Muscle layer of colon (tissue), 2 donors: ENCODE data around the gene EFS.
A peak's percentile ranks its signal among the peaks of the same experiment; 100 is the strongest.

ENCODE experiments used
- H3K27ac ChIP-seq: one replicate; pipeline ENCODE4 v1.7.0; 2013; ENCODE audit warnings: low read depth, mild to moderate bottlenecking, low read length, moderate library complexity
- H3K27me3 ChIP-seq, 2 donors: one replicate each; pipeline ENCODE4 v1.7.0; 2013; ENCODE audit warnings: low read length in 2 of 2, mild to moderate bottlenecking in 2 of 2; ENCODE audit not compliant: insufficient read depth in 2 of 2, control insufficient read depth in 1 of 2
- H3K36me3 ChIP-seq: one replicate; pipeline ENCODE4 v1.7.0; 2013; ENCODE audit warnings: mild to moderate bottlenecking, low read length; ENCODE audit not compliant: insufficient read depth
- H3K4me1 ChIP-seq: one replicate; pipeline ENCODE4 v1.7.0; 2013; ENCODE audit warnings: mild to moderate bottlenecking, low read length; ENCODE audit not compliant: insufficient read depth
- H3K4me3 ChIP-seq, 2 donors: one replicate each; pipeline ENCODE4 v1.7.0; 2013; ENCODE audit warnings: low read length in 2 of 2, low read depth in 1 of 2, mild to moderate bottlenecking in 1 of 2, moderate library complexity in 1 of 2
- H3K9ac ChIP-seq: one replicate; pipeline ENCODE4 v1.7.0; 2013; ENCODE audit warnings: low read length
- H3K9me3 ChIP-seq: one replicate; pipeline ENCODE4 v1.7.0; 2013; ENCODE audit warnings: mild to moderate bottlenecking, low read length
- donor health status: abdominal sarcoma.
- donor health status: Adenocarcinoma of cecum.

EFS gene

GRCh38 chr14:23384364-23385080 is 19.6 kb upstream of the EFS start:
- Histone ChIP-seq H3K4me3 (no peak overlapping the region), H3K9me3 (no peaks in the 10 kb centered on the region), H3K27ac (no peak overlapping the region), H3K36me3 (no peaks in the 10 kb centered on the region), H3K4me1 (no peaks in the 10 kb centered on the region), H3K9ac (no peak overlapping the region), H3K27me3 (no peaks in the 10 kb centered on the region)

- Histone ChIP-seq H3K27ac (no peak overlapping the region), H3K27me3 (no peaks in the 10 kb centered on the region), H3K9ac (no peak overlapping the region), H3K4me1 (no peaks in the 10 kb centered on the region), H3K36me3 (no peaks in the 10 kb centered on the region), H3K9me3 (no peaks in the 10 kb centered on the region), H3K4me3 (no peak overlapping the region)
Measured at GRCh38 chr14:23382731-23383440, 17.9 kb upstream of the EFS start.

GRCh38 chr14:23382276-23382675 is 17.3 kb upstream of the EFS start:
- Histone ChIP-seq H3K27me3 (no peaks in the 10 kb centered on the region), H3K9ac (no peak overlapping the region), H3K27ac (no peak overlapping the region), H3K36me3 (no peaks in the 10 kb centered on the region), H3K9me3 (no peaks in the 10 kb centered on the region), H3K4me3 (no peak overlapping the region), H3K4me1 (no peaks in the 10 kb centered on the region)

GRCh38 chr14:23381871-23382270 is 16.9 kb upstream of the EFS start:
- Histone ChIP-seq H3K27ac (no peak overlapping the region), H3K9ac (no peak overlapping the region), H3K27me3 (no peaks in the 10 kb centered on the region)

GRCh38 chr14:23380976-23381375 is 16.0 kb upstream of the EFS start:
- Histone ChIP-seq H3K27me3 (no peaks in the 10 kb centered on the region), H3K36me3 (no peaks in the 10 kb centered on the region), H3K9me3 (no peaks in the 10 kb centered on the region), H3K9ac (no peak overlapping the region), H3K27ac (no peak overlapping the region), H3K4me1 (no peaks in the 10 kb centered on the region), H3K4me3 (no peak overlapping the region)

More at GRCh38 chr14:23381871-23382270, 16.9 kb upstream of the EFS start:
- H3K36me3 ChIP-seq: no peaks in the 10 kb centered on the region
- H3K9me3 ChIP-seq: no peaks in the 10 kb centered on the region
- no peaks in the 10 kb centered on the region for H3K4me1 ChIP-seq
- H3K4me3 ChIP-seq: no peak overlapping the region

GRCh38 chr14:23380197-23380914 is 15.4 kb upstream of the EFS start:
- Histone ChIP-seq H3K4me1 (no peaks in the 10 kb centered on the region), H3K27ac (no peak overlapping the region), H3K27me3 (no peaks in the 10 kb centered on the region), H3K9ac (no peak overlapping the region), H3K4me3 (no peak overlapping the region), H3K36me3 (no peaks in the 10 kb centered on the region), H3K9me3 (no peaks in the 10 kb centered on the region)

- no peak overlapping the region for H3K4me3 ChIP-seq
- no peak overlapping the region for H3K9ac ChIP-seq
- no peak overlapping the region for H3K27ac ChIP-seq
- no peaks in the 10 kb centered on the region for H3K9me3 ChIP-seq
- H3K4me1 ChIP-seq: no peaks in the 10 kb centered on the region
- no peaks in the 10 kb centered on the region for H3K36me3 ChIP-seq
- H3K27me3 ChIP-seq: no peaks in the 10 kb centered on the region
Measured at GRCh38 chr14:23379366-23380196, 14.6 kb upstream of the EFS start.

GRCh38 chr14:23378612-23379220 is 13.7 kb upstream of the EFS start:
- H3K27ac ChIP-seq: no peak overlapping the region
- H3K4me1 ChIP-seq: no peaks in the 10 kb centered on the region
- H3K4me3 ChIP-seq: no peak overlapping the region
- no peaks in the 10 kb centered on the region for H3K9me3 ChIP-seq
- H3K36me3 ChIP-seq: no peaks in the 10 kb centered on the region
- H3K9ac ChIP-seq: no peak overlapping the region
- H3K27me3 ChIP-seq: no peaks in the 10 kb centered on the region

GRCh38 chr14:23377573-23378563 is 12.9 kb upstream of the EFS start:
- H3K9ac ChIP-seq: no peak overlapping the region
- no peaks in the 10 kb centered on the region for H3K27me3 ChIP-seq
- no peaks in the 10 kb centered on the region for H3K9me3 ChIP-seq
- H3K4me1 ChIP-seq: no peaks in the 10 kb centered on the region
- no peaks in the 10 kb centered on the region for H3K36me3 ChIP-seq
- no peak overlapping the region for H3K27ac ChIP-seq
- H3K4me3 ChIP-seq: no peak overlapping the region

- no peaks in the 10 kb centered on the region for H3K4me1 ChIP-seq
- no peak overlapping the region for H3K9ac ChIP-seq
- peak overlapping the region in 1 of 2 donors; percentile 35 for H3K4me3 ChIP-seq
- H3K27ac ChIP-seq: no peak overlapping the region
- H3K36me3 ChIP-seq: no peaks in the 10 kb centered on the region
- no peaks in the 10 kb centered on the region for H3K27me3 ChIP-seq
- no peaks in the 10 kb centered on the region for H3K9me3 ChIP-seq
Measured at GRCh38 chr14:23377198-23377550, 12.2 kb upstream of the EFS start.
